Stimulated activated CD8-positive, alpha-beta memory T cell treated with anti-CD3 and anti-CD28 coated beads, Interleukin-12 subunit alpha, Interleukin-12 subunit beta, amount 100 ng/mL, for 24 hours (primary cell): ENCODE measurements around the gene AK5.
"Not testable (repeated sequence)": the region's sequence is repeated elsewhere in the genome, so short reads cannot be mapped to it uniquely, and the experiment has no call there.

ENCODE experiments used
- DNase-seq: peaks from one replicate; pipeline ENCODE4 v3.0.0-alpha.2; 2020; ENCODE audit errors: extremely low read depth

Gene AK5

GRCh38 chr1:77399250-77400086, 117.6 kb downstream of the AK5 start:
- DNase-seq: no peak

GRCh38 chr1:77400781-77401180, 119.0 kb downstream of the AK5 start:
- no peak for DNase-seq

- no peak for DNase-seq
Observed at GRCh38 chr1:77401384-77401783, 119.6 kb downstream of the AK5 start.

- DNase-seq: no peak
Observed at GRCh38 chr1:77405186-77405585, 123.4 kb downstream of the AK5 start.

DNA sequence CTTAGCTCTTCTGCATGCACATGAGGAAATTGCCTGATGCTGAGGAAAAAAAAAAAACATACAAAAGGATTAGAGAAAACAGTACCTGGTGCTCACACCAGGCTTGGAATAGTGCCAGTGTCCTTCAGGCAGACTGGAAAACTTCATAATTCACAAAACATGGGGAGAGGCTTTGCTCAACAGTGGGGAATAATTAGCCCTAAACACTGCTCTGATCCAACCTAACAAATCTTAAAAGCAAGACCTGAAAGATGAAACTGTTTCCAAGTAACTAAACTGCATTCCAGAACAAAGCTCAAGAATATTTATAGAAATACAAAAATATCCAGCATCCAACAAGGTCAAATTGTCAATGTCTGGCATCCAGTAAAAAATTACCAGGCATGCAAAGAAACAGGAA, 124.8 kb downstream of the AK5 start:
- no peak for DNase-seq

DNA sequence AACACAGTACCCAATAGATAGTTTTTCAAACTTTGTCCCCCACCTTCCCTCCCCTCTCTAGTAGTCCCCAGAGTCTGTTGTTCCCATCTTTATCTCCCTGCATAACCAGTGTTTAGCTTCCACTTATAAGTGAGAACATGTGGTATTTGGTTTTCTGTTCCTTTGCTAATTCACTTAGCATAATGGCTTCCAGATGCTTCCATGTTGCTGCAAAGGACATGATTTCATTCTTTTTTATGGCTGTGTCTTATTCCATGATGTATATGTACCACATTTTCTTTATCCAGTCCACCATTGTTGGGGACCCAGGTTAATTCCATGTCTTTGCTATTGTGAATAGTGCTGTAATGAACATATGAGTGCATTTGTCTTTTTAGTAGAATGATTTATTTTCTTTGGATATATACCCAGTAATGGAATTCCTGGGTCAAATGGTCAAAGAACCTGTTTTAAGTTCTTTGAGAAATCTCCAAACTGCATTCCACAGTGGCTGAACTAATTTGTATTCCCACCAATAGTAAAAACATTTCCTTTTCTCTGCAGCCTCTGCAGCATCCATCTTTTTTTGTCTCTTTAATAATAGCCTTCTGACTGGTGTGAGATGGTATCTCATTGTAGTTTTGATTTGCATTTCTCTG, 126.0 kb downstream of the AK5 start:
- DNase-seq: no peak

DNA sequence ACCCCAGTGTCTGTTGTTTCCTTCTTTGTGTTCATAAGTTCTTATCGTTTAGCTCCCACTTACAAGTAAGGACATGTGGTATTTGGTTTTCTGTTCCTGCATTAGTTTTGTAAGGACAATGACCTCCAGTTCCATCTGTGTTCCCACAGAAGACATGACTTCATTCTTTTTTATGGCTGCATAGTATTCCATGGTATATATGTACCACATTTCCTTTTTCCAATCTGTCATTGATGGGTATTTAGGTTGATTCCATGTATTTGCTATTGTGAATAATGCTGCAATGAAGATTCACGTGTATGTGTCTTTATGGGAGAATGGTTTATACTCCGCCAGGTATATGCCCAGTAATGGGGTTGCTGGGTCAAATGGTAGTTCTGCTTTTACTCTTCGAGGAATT, 127.1 kb downstream of the AK5 start:
- DNase-seq: not testable (repeated sequence)

- DNase-seq: no peak
Observed at GRCh38 chr1:77412069-77412819, 130.4 kb downstream of the AK5 start.

DNA sequence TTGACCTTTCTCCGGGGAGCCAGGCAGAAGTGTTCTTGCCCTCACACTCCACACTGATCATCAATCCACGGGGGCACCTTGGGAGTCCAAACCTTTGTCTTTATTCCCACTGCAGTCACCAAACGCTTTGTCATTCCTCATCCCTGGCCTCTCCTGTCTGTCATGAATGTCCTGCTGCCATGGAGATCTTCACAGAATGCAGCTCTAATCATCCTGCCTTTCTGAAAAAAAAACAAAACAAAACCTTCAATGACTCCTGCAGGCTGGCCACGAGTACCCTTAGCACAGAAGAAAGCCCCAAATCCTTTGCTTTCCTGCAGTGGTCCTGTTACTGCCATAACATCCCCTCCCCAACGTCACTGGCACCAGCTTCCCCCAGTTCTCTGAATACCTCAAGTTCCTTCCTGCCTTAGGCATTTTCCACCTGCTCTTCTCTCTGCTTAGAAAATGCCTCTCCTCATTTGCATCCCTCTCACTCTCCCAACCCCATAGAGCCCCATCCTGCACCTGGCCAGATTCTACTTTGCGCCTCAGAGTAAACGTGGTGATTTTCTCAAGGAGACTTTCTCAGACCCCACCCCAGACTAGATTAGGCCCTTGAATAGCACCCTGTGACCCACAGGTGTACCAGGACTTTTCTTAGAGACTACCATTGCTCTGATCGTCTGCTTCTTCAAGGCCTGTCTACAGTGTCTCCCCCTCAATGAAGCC, 131.2 kb downstream of the AK5 start:
- DNase-seq: no peak

- no peak for DNase-seq
Observed at GRCh38 chr1:77413541-77414335, 131.9 kb downstream of the AK5 start.

DNA sequence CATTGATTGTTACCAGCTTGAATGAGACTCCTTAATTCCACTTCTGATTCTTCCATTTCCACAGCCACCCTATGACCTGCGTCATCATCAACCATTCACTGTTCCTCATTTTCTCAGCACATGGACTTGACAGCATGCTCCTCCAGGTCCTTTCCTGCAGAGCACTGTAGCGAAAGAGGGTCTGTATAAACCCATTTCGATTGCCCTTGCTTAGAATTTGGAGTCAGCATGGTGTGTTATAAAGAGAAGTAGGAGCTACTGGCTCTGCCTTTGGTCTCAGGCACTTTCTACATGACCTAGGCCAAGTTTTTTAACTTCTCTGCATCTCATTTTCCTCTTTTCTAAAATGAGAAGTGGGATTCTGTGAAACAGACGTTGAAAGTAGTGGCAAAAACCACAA, 133.8 kb downstream of the AK5 start:
- DNase-seq: no peak

DNA sequence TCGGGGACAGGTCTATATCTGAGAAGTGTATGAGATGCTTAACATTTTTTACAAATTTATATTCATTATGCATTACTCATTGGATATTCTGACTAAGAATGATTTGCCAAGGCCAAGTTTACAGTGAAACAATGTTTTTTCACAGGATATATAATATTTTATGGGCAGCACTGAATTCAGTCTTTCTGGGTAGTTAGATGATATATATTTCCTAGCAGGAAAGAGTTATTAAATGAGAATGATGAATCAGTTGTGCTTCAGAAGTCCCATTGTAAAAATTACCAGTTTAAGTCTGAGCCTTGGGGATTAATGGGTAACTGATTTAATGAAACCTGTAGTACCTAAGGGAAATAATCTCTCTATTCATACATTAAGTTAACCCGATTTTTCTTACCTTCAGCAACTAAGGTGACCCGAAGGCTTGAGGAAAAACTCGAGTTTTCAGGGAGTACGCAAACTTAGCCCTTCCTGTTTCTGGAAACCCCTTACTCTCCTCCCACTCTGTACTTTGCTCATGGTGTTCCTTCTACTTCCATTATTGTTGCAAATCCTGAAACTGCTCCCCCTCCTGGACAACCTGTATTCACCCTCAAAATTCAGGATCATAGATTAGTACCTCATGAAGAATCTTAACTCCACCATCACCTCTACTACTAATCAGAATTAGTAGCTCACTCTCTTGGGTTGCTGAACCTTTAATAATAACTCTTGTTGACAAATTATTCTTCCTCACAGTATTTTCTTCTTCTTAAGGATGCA, 135.1 kb downstream of the AK5 start:
- DNase-seq: no peak

DNA sequence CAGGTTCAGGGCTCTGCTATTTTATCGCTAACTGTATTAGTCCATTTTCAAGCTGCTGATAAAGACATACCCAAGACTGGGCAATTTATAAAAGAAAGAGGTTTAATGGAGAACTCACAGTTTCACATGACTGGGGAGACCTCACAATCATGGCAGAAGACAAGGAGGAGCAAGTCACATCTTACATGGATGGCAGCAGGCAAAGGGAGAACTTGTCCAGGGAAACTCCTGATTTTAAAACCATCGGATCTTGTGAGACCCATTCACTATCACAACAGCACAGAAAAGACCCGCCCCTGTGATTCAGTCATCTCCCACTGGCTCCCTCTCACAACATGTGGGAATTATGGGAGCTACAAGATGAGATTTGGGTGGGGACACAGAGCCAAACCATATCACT, 136.2 kb downstream of the AK5 start:
- not testable (repeated sequence) for DNase-seq

- no peak for DNase-seq
Observed at GRCh38 chr1:77421504-77422233, 139.8 kb downstream of the AK5 start.

DNA sequence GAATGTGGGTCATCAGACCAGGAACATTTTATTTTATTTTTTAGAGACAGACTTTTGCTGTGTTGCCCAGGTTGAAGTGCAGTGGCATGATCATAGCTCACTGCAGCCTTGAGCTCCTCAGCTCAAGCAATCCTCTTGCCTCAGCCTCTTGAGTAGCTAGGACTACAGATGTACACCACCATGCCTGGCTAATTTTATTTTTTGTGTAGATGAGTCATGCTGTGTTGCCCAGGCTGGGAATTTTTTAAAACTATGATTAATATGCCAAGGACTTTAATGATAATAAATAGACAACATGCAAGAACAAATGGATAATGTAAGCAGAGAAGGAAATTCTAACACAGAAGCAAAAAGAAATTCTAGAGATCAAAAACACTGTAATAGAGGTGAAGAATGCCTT, 142.4 kb downstream of the AK5 start:
- no peak for DNase-seq

GRCh38 chr1:77428068-77428467, 146.2 kb downstream of the AK5 start:
- no peak for DNase-seq

GRCh38 chr1:77430966-77431690, 149.3 kb downstream of the AK5 start:
- DNase-seq: no peak

- no peak for DNase-seq
Observed at GRCh38 chr1:77433934-77434333, 152.1 kb downstream of the AK5 start.

GRCh38 chr1:77434967-77435366, 153.1 kb downstream of the AK5 start:
- DNase-seq: no peak
